HG02623 (cell line): ENCODE measurements around the gene GPRC5D.

Experiments
- ATAC-seq: cut with Tn5 transposase; IDR thresholded peaks from one replicate; pipeline ENCODE4 v1.9.1; 2021; ENCODE audit warnings: moderate library complexity; ENCODE audit not compliant: unreplicated experiment

The GPRC5D gene

DNA sequence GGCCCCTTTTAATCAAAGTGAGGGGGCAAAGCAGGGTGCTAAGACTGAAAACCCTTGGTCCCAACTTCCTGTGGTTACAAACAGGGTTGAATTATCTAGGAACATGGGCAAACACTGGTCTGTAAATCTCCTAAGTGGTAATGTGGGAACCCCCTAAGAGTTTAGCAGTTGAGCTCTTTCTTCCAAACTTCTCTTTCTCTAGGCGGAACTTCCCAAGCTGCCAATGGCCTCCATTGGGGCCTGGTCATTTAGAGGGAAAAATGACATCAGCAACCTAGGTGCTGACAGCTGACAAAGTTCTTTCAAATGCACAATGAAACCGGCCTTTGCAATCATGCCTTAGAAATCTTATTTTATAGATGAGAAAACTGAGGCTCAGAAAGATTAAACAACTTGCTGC lies 30.4 kb upstream of the GPRC5D start:
- no peak for ATAC-seq

GRCh38 chr12:12979731-12980259 lies 27.8 kb upstream of the GPRC5D start:
- ATAC-seq = no peak

DNA sequence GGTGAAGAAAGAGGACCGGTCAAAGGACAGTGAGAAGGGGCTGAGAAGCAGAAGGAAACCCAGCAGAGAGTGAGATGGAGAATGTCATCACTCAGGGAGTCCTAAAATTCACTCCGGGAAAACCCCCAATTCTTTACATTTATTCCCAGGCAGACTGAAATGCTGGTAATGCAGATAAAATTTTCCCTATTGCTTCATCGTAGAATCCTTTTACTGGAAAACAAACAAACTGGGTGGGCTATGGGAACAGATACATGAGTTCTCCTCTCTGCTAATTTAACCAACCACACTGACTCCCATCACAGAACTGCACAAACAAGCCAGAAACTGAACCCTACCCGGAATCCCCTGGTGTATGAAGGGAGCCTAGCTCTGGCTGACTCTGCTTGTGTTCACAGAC lies 27.2 kb upstream of the GPRC5D start:
- no peak for ATAC-seq

DNA sequence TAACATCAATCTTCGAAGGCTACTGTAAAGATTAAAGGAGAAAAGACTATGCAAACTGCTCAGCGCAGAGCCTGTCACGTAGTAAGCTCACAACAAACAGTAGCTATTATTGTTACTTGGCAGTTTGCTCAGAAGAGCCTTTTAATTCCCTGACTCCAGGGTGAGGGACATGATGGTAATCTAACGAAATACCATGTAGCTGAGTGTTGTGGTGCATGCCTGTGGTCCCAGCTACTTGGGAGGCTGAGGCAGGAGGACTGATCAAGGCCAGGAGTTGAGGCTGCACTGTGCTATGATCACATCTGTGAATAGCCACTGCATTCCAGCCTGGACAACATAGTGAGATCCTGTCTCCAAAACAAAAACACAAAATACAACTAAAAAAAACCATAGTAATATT lies 25.3 kb upstream of the GPRC5D start:
- no peak for ATAC-seq

DNA sequence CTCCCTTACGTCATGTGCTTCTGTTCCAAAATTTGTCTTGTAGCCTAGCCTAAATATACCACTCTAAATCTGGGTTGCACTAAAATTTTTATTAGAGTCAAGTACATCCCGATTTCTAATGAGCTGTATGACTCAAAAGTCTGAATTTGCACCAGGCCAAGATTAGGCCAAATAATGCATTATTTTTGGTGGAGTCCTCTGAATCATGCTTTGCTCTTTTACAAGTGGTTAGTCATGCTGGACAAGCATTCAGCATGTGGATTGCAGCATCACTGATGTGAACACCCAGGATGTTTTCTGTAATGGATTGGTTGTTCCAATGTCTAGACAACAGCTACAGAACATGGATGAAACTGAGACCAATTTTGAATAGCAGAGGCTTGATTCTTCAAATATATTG lies 24.4 kb upstream of the GPRC5D start:
- no peak for ATAC-seq

DNA sequence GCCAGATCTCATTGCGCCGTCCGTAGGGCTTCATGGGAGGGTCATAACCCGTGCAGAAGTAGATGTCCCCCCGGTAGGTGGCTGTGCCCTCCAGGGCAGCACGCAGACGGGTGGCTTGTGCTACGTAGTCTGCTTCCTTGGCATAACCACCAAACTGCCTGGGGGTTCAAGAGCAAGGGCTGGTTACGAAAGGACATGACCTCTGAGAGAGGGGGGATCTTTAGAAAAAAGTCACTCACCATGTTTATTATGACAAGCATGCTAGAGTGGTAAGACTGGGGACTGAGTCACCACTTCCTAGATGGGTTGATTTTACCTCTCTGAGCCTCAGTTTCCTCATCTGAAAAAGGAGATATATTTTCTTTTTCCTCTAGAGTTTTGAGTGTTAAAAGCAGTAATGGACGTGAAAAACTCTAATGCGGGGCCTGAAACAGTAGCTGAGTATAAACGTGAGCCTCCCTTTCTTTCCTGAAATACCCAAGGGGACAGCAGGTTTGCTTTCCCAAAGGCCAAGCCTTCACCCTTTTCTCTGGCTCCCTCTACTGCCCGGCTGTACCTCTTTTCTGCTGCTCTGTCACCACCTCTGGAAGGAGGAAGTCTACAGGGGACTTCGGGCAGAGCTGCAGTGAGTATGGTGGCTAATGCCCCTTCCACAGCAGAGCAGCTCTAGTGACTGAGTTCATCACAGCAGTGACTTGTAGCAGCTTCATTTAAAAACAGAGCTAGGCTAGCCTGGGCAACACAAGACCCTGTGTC lies 23.5 kb upstream of the GPRC5D start:
- ATAC-seq = no peak

DNA sequence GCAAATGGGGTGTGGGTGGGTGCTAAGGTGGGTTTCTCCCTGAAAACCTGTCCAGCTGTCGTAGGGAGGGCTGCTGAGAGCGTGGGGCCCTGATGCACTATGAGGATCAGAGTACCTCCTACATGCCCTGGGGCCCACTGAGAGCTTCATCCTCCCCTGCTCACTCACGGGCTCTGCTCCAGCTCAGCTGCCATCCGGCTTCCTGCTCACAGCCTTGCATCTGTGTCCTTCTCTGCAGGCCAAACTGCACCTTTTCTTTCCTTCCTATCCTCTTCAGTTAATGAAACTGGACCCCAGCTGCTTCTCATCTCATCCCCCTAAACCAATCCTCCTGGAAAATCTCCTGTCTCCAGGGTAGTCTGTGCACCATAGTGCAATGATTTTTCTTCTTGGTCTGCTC lies 22.2 kb upstream of the GPRC5D start:
- no peak for ATAC-seq

GRCh38 chr12:12973019-12973418 lies 21.0 kb upstream of the GPRC5D start:
- no peak for ATAC-seq

- no peak for ATAC-seq
These were observed 13.9 kb upstream of the GPRC5D start for GRCh38 chr12:12965836-12966235.

- ATAC-seq = no peak
These were observed 12.3 kb upstream of the GPRC5D start for GRCh38 chr12:12964255-12964654.

- no peak for ATAC-seq
These were observed 8.8 kb upstream of the GPRC5D start for GRCh38 chr12:12960639-12961209.

- ATAC-seq = no peak
These were observed 6.9 kb upstream of the GPRC5D start for GRCh38 chr12:12958886-12959285.

DNA sequence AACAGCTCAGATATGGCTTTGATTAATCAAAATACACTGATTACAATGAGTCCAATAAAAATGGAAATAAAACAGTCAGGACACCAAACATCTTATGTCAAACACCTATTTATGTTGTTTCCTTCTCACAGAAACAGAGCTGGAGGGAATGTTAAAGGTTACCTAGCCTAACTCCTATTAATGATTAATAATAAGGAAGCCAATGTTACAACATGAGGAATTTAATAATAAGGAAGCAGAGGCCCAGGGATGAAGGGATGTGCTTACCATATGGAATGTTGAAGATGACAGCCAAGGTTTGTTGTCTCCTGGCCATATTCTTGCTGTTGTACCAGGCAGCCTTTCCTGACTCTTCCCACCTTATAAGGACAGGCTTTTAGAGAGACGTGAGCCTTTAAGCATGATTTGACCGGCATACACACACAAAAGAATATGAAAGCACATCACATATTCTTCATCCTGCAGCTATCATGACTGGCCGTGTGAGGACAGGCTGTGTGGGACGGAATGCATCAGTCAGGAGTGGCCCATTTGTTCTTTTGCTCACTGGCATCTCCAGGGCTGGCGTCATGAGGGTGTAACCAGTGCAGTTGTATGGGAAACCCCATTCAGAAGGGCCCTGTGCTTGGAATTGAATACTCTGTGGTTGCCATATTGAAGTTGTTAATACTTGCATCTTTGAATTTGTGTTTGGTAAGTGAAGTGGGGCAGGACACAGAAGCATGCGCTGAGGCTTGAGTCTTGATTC lies 3.1 kb upstream of the GPRC5D start:
- no peak for ATAC-seq

DNA sequence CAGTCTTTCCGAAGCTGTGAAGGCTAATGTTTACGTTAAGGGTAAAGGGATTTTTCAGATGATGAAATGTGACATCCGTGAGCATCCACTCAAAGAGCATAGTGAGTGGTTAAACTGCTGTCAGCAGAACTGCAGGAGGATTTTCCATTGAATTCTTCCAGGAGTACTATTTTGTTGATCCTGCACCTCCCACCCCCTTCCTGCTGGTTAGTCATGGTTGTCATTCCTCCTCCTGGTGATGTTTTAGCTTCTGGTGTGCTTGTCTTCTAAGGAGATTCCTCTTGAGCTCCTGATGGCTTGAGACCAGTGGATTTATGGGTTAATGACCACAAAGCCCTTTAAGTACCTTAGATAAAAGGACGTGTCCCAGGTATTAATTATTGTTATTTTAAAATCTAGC lies 2.4 kb upstream of the GPRC5D start:
- no peak for ATAC-seq

DNA sequence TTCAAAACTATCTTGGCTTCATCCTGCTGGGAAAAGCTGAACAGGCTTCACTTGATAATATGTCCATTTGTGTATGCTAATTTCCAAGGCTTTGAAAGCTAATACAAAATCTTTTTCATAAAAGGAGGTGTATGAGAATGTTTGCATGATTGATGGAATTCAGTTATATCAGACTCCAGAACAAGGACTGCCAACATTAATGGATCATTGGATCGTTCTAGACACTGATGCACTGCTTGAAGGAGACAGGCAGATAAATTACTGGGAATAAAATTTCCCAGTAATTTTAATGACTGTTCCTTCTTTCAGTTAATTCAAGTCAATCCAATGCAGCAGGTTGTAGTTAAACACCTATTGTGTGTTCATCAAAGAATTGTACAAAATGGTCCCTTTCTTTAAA lies 466 bp downstream of the GPRC5D start:
- no peak for ATAC-seq

DNA sequence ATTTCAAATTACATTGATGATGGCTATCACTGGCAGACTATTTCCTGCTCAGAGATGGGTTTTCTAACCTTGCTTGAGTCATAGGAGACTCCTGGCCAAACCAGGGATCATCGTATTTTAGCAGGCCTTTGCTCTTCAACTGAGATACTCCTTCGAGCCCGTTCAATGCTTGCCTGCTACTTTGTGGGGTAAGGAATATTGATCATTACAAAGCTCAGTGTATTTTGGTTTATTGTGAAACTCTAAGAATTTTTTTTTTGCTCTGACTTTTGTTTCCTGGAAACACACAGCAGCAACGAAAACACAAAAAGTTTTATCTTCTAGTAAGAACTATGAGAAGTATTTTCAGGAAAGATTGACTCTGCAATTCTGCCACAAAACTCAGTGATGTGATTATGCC lies 4.1 kb downstream of the GPRC5D start:
- ATAC-seq = no peak

GRCh38 chr12:12946686-12947355 lies 5.1 kb downstream of the GPRC5D start:
- ATAC-seq = no peak

GRCh38 chr12:12945591-12945990 lies 6.4 kb downstream of the GPRC5D start:
- ATAC-seq = no peak

DNA sequence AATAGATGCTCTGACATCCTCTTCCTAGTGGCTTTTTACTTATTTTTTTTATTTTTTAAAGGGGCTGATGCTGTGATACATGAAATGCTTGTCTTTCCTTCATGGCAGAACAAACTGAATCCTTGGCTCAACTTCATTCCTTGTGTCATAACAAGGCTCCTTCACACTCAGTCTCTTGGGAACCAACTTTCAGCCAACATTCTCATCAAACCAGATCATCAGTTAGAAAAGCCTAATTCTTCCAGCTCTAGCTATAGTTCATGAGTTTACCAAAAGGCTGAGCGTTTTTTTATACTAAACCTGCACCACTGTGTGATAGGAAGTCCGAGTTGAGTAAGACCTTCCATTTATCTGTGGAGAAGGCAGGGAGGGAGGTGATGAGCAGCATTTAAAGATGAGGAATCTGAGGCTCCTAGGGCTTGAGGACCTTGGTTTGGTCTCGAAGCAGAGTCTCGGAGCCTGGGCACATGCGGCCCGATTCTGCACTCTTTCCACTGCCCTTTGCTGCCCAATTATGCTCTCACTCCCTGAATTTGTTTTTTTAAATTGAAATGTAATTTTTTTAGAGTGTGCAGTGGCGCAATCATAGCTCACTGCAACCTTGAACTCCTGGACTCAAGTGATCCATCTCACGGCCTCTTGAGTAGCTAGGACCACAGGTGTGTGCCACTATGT lies 8.2 kb downstream of the GPRC5D start:
- ATAC-seq = no peak

GRCh38 chr12:12941450-12942350 lies 10.3 kb downstream of the GPRC5D start:
- ATAC-seq = no peak
